OCI-LY7 (cell line): ENCODE data around the gene MRPL3.

ENCODE experiments used
- CTCF ChIP-seq: fragments of 200-600 bp; sonication (generic); conservative IDR thresholded peaks from 2 replicates; pipeline ENCODE4 v1.5.1; 2014; ENCODE audit warnings: mild to moderate bottlenecking, antibody characterized with exemption, low read length, moderate library complexity, mixed read lengths
- EZH2phosphoT487 ChIP-seq: fragments of 200-600 bp; sonication (generic); IDR thresholded peaks from 2 replicates; pipeline ENCODE4 v1.6.1; 2018; ENCODE audit warnings: low read depth, borderline replicate concordance, mild to moderate bottlenecking, mixed run types, antibody characterized with exemption, low read length, moderate library complexity, mixed read lengths

DNA sequence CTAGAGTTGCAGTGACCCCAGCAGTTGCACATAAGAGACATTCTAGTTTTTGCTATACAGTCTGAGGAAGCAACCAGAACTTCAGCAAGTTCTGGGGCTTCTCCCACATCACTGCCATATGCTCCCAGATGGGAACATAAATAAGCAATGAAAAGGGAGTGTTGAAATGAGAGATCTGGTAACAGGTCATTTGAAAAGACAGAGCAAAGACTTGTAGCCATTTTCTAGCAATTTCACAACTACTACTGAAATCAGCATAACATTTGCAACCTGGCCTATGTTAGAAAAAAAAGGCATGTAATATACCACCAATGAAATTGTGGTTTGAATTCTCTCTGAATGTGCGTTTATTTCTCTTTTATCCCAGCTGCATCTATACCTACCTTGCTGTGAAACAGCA lies 63.7 kb downstream of the MRPL3 start:
- TF ChIP-seq CTCF = no peak
- no peak for TF ChIP-seq EZH2phosphoT487
